HG02973 (cell line): Measurements from ENCODE around the gene AIG1.
"Not testable (repeated sequence)": the region's sequence is repeated elsewhere in the genome, so short reads cannot be mapped to it uniquely, and the experiment has no call there.

ENCODE experiments used
- ATAC-seq: cut with Tn5 transposase; IDR thresholded peaks from one replicate; pipeline ENCODE4 v1.9.1; 2021; ENCODE audit warnings: moderate library complexity; ENCODE audit not compliant: unreplicated experiment

AIG1 gene

DNA sequence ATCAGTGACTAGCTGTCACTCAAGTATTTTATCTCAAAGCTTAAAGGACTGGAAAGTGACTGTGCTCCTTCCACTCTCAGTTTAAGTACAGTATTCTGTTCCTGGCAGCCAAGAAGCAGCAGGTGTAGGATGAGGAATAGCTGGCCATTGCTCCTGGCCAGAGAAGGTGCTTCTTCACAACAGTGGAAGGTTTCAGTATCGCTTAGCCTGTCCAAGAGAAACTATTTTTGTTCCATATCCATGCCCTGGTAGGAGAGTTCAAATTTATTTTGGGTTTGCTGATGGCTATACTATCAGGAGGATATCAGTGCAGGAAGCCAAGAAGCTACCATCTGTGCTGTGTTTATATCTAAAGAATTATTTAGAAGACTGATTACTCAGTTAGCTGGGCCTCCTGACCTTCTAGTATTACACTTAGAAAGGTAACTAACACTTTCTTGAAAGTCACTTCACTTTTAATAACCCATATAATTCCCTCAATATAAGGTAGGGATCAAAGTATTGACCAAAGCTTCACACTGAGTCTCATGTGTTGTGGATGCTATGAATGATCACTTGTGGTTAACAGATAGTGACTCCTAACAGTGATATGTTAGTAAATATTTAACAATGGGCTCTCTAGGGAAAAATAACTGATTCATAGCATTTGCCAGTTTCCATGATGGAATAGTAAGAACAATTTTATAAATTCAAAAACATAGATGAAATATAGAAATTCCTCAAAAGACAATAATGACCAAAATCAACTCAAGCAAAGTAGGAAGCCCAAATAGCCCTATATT is 99.9 kb downstream of the AIG1 start:
- no peak for ATAC-seq

DNA sequence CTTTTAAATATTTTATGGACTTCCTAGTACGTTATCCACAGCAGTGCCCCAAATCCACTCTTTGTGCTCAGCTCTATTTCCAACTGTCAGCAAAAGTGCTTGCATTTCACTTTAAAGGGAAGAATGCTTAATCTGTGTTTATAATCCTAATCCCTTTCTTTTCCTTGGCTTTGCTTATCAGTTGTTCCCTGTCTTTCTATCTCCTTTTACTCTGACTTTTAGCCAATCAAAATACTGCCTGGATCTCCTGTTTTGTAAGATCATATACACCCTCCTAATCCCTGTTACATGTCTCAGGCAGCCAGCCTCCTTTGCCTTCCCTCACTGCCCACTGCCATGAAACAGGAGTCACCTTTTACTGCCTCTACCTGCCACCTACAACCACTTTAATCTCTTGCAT is 102.9 kb downstream of the AIG1 start:
- ATAC-seq, result no peak

DNA sequence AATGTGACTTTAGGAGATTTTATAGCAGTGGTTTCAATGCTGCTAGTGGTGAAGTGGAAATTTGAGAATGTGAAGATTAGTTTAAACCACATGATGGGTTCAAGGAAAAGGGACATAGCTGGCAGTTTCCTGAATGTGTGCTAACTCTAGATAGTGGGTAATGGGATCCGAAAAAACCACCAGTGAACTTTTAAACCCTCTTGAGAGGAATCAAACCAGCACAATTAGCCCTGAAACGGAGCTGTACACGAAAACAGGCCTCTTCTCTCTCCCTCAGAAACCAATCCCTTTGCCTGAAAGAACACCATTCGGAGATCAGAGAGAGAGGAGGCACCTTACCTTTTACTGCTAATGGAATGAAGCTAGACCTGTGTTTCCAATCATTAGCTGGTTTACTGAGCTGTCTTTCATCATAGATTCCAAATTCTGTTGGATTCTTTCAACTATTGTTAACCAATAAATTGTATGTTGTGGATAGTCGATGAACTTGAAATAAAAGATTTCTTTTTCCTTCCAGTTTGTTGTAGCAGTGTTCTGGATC is 103.9 kb downstream of the AIG1 start:
- ATAC-seq, result no peak

- no peak for ATAC-seq
Measured at GRCh38 chr6:143165315-143165855, 104.7 kb downstream of the AIG1 start.

- no peak for ATAC-seq
Measured at GRCh38 chr6:143166247-143166695, 105.6 kb downstream of the AIG1 start.

DNA sequence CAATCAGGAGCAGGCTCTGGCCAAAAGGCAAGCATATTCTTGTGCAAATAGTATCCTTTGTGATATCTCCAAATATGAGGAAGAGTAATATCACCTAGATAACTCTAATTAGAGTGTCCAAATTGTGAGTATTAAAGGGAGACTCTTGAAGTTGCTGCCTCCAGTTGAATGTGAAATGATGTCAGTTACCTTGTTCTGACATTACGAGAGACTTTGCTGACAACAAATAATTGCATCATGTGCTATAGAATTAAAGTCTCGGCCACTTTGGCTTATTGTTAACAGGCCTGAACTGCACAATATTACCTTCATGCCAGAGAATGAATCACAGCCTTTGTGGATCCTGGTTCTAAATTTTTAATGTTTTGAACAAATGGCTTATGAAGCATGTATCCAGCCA is 106.5 kb downstream of the AIG1 start:
- ATAC-seq, result no peak

- ATAC-seq, result not testable (repeated sequence)
Measured at GRCh38 chr6:143168396-143168816, 107.7 kb downstream of the AIG1 start.

- no peak for ATAC-seq
Measured at GRCh38 chr6:143169440-143169839, 108.8 kb downstream of the AIG1 start.

GRCh38 chr6:143174516-143174915 is 113.8 kb downstream of the AIG1 start:
- ATAC-seq, result no peak

DNA sequence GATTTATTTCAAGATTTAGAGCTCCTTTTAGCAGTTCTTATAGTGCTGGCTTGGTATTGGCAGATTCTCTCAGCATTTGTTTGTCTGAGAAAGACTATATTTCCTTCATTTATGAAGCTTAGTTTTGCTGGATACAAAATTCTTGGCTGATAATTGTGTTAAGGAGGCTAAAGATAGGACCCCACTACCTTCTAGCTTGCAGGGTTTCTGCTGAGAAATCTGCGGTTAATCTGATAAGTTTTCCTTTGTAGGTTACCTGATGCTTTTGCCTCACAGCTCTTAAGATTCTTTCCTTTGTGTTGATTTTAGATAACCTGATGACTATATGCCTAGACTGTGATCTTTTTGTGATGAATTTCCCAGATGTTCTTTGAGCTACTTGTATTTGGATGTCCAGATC is 114.3 kb downstream of the AIG1 start:
- no peak for ATAC-seq

GRCh38 chr6:143176090-143177021 is 115.7 kb downstream of the AIG1 start:
- no peak for ATAC-seq

- ATAC-seq, result no peak
Measured at GRCh38 chr6:143177706-143178105, 117.0 kb downstream of the AIG1 start.

- ATAC-seq, result no peak
Measured at GRCh38 chr6:143179096-143179495, 118.4 kb downstream of the AIG1 start.

DNA sequence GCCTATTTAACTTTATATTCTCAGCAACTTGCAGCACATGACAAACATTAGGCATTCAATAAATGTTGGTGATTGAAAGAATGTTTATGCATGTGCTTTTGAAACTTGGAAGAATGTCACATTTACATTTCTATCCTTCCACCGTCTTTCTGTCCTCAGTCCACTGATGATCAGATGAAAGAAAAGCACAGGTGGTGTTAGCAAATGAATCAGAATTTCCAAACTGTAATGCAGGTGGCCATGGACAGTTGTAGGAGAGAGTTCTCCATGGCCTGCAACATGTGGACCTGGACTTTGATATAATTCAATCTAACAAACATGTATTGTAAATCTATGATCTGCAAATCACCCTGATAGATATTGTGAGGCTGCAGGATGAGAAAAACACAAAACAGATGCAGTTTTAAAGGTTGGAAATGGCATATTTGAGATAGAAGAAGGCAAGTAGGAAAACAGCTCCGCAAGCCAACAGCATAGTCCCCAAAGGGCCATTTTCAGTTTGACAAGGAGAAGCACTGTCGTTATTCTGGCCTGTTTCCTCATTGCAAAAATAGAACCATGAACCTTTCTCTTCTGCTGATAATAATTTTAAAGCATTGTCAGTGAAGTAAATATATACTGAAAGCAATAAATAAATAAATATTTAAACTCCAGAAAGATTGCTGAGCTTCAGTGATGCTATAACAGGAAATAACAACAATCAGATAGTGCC is 119.4 kb downstream of the AIG1 start:
- ATAC-seq, result no peak

DNA sequence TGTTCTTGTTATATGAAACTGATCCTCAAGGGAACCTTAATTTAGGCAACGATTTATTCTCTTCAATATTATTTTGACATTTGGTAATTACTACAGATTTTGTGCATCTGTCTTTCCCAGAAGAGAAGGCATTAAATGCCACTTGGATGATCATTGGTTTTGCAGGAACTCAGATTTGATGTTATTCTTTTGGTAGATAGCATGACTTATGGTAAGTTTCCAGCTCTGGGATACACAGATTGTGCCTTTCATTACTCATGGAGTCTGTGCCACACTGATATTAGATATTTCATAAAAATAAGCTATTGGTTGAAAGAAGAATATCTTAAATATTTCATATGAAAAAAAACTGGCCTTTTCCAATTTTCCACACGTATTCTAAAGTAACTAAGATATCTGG is 120.1 kb downstream of the AIG1 start:
- ATAC-seq, result no peak

DNA sequence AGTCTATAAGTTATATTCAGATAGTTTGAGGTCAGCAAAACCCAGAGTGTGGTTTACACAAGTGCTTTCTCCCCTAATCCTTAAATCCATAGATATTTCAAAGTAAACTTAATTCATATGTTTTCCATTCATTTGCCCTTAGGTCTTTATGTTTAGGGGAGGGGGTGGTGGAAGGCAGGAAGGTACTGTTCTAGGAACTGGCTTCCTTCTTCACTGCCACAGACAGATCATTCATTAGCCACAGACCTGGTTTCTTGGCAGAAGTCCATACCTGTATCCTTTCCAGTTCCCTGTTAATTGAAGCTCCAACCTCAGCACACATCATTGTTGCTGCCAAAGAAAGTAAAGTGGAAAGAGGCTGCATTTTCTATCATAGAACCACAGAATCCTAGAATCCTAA is 123.0 kb downstream of the AIG1 start:
- ATAC-seq, result no peak

DNA sequence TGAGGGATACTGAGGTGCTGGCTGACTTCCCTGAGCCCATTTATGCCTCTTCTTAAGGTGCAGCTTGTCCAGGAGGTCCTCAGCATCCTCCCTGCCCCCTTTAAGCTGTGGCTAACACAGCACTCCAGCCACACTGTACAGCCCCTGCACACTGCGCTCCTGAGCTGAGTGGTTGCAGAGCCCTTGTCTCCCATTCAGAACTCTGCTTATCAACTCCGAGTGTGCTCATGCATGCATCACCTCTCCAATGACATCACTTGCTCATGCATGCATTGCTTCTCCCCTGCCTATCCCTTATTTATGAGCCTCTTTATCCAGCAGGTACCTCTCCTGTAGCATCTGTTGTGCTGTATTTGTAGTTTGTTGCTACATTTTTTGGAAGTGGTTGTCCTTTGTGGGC is 124.6 kb downstream of the AIG1 start:
- ATAC-seq, result no peak

- ATAC-seq, result no peak
Measured at GRCh38 chr6:143187238-143187923, 126.7 kb downstream of the AIG1 start.

DNA sequence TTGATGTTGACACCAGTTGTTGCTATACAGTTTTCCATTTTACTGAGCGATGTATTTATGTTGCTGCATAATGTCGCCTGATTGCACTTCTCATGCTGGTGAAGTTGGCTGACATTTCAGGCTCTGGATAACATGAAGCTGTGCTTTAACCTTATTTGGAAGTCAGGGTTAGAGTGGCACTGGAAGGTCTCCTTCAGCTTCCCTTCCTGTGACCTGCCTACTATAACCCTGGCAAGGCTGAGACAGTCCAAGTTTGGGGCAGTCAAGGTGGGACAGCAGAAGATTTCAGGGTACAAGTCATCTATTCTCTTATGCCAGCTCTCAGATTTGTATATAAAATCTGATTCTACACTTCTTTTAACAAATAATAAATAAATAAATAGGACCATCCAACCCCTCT is 127.6 kb downstream of the AIG1 start:
- no peak for ATAC-seq

GRCh38 chr6:143191361-143191760 is 130.7 kb downstream of the AIG1 start:
- ATAC-seq, result no peak
